ENCODE data around the gene CFH.
"Not testable (repeated sequence)": the region's sequence is repeated elsewhere in the genome, so short reads cannot be mapped to it uniquely, and the experiment has no call there.

Gene CFH

DNA sequence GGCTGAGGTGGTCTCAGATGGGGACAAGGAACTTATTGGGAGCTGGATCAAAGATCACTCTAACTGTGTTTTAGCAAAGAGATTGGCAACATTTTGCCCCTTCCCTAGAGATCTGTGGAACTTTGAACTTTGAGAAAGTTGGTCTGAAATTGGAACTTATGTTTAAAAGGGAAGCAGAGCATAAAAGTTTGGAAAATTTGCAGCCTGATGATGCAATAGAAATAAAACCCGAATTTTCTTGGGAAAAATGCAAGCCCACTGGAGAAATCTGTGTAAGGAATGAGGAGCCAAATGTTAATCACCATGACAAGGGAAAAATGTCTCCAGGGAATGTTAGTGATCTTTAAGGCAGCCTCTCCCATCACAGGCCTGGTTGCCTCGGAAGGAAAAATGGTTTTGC is 17.2 kb downstream of the CFH start:
- DNase-seq = no peak

DNA sequence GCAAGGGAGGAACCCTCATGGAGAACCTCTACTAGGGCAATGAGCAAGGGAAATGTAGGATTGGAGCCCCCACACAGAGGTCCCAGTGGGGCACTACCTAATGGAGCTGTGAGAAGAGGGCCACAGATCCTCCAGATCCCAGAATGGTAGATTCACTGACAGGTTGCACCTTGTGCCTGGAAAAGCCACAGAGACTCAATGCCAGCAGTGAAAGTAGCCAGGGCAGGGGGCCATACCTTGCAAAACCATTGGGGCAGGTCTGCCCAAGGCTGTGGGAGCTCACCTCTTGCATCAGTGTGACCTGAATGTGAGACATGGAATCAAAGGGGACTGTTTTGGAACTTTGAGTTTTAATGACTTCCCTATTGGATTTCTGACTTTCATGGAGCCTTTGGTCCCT is 17.9 kb downstream of the CFH start:
- no peak for DNase-seq

DNA sequence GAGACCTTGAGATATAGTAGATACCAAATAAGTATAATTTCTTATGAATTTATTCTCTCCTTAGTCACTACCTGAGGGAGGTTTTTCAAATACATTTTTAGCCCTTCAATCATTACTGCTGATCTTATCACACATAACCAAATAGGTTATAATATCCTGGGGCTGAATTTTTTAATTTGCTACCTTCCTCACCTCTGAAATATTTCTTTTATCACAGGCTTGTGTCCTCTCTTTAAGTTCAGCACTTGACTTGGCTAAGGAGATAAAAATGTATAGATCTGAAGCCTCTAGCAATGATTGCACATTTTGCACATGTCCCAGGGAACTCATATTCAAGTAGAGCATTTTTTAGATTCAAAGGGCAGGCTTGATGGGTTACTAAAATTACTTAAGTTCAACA is 23.1 kb downstream of the CFH start:
- DNase-seq = no peak

DNA sequence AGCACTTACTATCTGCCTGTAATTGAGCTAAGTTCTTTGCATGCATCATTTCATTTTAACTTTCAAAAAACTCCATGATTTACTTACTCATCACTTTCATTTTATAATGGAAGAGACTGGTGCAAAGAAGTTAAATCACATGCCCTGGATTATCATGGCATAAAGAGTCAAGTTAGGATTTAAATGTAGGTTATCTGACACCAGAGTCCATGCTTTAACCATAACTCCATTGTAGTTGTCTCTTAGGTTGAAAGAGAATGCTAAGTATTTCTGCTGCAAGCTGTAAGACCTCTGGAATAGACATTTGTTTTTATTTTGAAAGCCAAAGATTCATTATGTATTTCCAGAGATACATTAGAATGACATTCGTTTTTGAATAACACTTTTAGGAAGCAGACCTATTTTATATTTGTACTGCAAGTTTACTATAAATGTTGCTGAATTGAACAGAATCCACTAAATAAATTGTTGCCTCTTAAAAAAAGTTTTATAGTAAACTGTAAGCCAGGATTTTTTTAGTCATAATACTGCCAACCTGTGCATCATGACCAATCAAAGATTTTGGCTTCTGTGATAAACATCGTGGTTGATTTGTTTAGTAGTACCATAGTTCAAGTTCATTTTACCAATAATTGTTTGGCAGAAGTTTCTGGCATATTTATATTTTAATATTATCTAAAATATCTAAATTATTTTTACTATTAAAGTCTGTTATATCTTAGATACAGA is 26.1 kb downstream of the CFH start:
- no peak for DNase-seq

DNA sequence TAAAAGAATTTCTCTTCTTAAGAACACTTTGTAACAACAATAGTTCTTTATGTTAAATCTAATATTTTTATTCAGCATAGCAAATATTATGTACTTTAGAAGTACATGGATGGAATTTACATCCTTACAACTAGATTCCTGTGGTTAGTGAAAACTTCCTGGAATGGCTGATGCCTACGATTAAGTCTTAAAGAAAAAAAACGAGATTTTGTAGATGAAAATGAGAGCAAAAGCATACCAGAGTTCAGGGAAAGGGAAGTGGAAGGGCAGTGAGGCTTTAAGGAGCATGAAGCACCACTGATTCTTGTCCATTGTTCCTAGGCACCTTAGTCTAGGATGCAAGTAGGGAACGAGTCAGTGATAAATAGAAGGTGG is 26.7 kb downstream of the CFH start:
- no peak for DNase-seq

DNA sequence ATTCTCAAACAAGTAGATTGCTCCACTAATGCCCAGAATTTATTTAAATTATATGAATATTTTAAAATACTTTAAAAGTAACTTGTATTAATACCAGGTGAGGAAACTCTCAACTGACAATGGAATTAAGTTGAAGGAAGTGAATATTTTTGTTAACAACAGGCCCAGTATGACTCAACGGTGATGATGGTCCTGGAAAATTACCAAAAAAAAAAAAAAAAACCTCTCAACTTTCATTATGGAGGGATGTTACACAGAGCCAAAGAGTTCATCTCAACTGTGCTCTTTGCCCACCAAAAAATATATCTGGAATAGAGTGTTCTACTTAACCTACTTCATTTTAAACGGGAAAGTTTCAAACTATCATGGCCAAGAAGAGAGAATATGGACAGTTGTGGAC is 28.3 kb downstream of the CFH start:
- DNase-seq = no peak

DNA sequence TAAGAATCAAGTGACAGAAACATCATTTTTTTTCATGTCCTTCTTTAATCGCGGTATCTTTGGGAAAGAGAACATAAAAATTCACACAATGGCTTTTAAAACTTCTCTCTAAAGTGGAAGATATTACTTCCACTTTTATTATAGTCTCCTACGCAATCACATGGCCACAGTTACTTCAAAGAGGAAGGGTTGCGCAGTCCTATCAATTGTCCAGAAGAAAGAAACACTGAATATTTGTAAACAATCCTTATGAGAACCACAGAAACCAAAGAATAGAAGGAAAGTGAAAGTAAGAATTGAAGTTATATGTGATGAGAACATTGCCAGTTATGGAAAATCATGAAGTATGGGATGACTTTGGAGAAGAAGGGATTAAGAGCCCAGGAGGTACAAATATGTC is 32.6 kb downstream of the CFH start:
- DNase-seq = no peak

DNA sequence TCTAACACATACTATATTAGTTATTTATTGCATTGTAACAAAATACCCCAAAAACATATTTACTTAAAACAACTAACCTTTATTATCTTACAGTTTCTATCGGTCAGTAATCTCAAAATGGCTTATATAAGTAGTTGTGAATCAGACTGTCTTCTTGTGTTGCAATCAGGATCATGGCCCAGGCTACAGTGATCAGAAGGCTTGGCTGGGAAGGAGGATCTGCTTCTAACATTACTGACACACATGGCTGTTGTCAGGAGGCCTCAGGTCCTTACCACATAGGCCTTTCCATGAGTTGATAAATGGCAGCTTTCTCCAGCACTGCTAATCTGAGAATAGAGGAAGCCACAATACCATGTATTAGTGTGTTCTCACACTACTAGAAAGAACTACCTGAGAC is 33.7 kb downstream of the CFH start:
- DNase-seq = no peak

DNA sequence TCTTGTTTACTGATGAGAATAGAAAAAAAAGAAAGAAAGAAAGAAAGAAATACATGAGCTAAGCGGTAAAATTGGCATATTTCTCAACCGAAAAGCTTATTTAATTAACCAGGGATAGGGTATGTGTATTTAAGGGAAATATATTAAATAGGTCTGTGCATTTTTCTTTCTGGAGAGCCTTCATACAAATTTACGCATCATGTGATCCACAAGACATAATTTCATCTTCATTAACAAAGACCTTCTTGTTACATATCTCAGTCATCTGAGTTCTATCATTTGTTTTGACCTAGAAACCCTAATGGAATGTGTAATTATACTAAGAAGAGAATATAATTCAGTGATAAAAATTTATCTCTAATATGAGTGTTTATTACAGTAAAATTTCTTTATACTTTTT is 37.2 kb downstream of the CFH start:
- DNase-seq = no peak

DNA sequence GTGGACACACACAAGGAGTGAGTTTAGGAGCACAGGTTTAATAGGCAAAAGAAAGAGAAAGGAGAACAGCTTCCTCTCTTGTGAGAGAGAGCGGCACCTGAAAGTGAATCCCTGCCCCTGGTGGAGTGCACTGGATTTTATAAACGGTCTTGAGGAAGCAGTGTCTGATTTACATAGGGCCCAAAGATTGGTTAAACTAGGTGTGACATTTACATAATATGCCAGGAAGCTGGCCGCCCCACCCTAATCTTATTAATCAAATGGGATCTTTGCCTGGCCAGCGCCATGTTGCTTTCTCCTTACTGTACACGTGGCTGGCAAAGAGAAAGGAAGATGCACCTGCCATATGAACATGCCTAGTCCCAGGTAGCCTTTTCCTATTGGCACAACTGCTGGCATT is 38.7 kb downstream of the CFH start:
- DNase-seq = no peak

DNA sequence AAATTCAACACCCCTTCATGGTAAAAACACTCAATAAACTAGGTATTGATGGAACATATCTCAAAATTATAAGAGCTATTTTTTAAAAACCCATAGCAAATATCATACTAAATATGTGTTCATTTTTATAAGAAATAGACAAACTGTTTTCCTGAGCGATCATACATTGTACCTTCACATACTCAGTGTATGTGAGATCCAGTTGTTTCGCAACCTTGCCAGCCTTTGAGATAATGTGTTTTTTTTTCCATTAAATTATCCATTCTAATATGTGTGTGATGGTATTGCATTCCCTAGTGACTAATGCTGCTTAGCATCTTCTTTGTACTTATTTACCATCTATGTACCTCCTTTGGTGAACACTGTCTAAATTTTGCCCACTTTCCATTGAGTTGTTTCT is 47.1 kb downstream of the CFH start:
- DNase-seq = no peak

DNA sequence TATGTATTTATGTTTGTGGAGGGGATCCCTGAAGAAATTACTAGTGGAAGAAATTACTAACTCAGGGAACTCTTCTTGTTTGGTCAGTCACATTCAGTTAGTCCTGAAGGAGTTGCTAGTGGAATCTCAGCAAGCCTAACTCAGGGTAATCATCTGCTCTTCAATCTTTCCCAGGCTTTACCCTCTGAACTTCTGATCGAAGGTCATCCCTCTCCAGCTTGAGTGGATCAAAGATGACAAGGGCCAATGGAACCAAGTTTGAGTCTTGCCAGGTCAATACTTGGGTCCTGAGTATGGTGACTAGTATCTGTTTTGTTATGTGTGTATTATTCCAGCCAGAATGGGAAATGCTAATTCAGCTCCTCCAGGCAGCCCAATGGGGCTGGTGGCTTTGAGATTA is 49.3 kb downstream of the CFH start:
- no peak for DNase-seq

DNA sequence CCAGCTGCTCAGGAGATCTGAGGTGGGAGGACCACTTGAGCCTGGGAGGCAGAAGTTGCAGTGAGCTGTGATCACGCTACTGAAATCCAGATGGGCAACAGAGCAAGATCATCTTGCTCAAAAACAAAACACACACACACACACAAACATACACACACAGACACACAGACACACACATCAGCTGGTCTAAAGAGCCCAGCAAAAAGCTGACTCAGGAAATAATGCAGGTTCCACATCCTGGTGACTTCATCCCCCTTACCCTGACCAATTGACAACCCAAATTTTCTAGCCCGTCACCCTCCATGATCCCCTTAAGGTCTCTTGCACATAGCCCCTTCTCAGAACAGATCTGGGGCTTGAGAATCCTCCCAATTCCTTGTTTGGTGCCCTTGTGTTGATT is 58.0 kb downstream of the CFH start:
- not testable (repeated sequence) for DNase-seq

DNA sequence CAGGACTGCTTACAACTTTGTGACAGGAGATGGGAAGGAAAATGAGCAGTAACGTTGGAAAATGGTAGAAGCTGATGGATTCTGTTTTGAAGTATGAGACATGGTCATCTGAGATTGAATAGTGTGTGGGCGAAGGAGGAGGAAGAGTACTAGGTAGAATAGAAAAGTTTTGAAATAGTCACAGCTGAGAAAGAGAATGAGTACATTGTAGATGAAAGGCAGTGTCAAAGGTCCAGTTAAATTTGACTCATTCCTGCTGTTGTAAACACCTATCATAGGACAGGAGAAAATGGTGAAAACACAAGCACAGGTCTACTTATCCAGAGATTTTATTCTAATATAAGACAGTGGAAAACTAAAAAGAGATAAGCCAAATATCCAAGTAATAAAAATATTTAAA is 66.0 kb downstream of the CFH start:
- no peak for DNase-seq

DNA sequence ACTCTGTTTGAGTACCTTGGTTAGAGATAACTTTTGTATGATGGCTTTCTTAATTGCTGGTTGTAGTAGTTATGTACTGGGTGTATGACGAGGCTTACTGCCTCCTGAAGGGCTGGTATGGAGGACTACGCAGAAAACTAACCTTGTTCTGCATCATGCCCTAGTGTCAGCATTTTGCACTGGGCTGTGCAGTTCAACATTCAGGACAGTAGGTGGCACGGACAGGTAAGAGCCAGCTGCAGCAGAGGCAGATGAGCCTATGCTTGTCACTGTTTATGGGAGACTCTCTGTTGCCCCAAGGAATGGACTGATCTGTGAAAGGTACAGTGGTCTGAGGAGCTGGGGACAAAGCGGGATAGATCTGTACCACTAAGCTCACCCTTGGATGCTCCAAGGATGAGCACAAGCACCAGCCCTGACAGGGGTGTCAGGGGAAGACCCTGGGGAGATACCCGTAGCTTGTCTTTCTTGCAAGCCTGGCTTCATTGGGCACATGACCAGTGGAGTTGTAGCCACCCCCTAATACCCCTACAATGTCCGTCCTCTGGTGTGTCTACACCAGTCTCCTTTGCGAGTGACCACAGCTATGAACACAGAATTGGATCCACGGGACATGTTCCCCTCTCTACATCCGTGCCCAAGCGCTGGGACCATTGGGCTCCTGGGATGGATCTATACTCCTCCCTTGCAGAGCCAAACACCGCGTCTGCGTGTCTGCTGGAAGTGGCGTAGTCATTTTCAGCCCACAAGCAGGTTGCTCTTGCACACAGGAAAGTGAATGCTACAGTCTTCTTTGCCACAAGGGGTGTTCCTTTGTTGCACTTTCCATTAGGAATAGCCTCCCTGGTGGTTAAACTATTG is 71.7 kb downstream of the CFH start:
- no peak for DNase-seq

DNA sequence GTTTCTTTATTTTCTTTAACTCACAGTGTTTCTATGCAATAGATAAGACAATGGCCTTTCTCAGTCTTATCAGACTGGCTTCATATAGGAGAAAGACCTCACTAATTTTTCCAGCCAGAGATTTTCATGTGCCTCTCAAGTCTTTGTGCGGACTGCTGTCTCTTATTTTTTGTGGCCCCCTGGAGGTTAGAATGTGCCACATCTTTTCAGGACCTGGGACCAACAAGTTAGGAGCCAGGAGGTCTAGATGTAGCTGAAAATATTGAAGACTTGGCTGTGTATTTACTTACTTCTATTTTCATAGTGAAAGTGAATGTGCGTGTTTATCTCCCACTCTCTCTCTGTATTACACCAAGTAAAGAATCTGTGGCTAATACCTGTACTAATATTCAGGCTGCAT is 80.7 kb downstream of the CFH start:
- no peak for DNase-seq

DNA sequence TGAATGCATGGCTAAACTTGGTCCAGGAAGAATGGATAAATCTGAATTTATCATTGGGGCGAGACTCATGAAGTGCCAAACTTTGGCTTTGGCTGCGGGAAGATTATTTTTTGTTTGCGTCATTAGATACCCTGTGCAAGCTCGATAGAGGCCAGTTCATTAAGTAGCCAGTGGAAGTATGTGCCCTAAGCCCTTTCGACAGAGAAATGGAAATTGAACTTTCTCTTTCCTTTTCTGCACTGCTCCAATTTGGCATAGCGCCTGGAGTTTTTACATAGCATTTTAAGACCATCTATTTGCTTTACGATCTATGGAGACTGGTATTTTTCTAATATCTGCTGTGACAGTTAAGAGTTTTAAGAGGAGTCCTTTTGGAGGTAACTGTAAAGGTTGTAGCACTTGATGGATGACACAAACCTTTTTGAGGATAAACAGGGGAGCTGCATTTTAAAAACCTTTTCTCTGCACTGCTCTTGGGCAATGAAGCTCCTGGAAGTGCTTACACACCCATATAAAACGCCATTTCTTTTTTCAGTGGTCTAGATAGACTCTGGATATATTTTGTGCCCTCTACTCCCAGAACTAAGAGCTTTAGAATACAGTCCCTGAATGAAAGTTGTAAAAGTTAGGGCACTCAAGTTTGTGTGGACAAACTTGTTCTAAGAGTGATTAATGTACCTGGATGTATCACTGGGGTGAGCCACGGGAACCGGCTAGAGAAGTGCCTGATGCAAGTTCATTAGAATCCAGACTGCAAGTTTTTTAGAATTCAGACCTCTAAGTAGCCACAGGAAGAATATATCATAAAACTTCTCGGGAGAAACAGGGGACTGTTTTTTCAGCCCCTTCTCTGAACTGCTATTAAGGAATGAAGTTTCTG is 81.5 kb downstream of the CFH start:
- no peak for DNase-seq

DNA sequence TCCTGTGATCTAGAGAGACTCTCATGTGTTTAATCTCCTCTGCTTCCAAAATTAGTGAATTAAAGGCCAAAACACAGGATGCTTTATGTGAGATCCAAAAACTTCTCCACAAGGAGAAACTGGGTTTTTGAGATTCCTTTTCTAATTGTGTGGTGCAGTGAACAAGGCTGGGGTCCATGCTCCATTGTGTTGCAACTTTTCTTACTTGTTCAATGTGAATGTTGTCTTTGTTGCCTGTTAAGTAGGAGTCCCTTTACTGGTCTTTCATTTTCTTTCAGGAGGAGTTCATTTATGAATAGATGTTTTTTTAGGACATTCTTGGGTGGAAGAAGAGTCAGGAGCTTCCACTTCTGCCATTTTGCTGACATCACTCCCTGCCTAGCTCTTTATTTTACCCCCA is 82.2 kb downstream of the CFH start:
- DNase-seq = no peak

DNA sequence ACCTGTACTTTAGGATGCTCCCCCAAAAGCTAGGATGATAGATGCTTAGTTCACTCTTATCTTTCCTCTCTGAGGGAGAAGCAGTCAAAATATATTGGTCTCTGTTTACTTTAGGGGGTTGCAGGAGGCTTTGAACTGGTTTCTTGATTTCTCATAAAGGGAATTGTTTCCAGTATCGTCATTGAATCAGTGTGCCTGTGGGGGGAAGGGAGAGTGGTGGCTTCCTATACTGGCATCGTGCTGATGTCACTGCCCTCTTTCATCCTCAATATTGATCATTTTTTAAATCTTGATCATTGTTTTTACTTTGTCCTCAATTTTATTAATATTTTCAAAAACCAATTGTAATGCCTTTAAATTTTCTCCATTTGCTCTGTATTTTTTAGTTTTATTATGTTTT is 82.6 kb downstream of the CFH start:
- no peak for DNase-seq

DNA sequence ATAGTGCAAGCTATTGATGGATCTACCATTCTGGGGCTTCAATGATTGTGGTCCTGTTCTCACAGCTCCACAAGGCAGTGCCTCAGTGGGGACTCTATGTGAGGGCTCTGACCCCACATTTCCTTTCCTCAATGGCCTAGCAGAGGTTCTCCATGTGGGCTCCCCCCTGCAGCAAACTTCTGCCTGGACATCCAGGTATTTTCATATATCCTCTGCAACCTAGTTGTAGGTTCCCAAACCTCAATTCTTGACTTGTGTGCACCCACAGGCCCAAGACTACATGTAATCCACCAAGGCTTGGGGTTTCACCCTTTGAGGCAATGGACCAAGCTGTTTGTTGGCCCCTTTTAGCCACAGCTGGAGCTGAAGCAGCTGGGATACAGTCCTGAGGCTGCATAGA is 86.9 kb downstream of the CFH start:
- DNase-seq = no peak

DNA sequence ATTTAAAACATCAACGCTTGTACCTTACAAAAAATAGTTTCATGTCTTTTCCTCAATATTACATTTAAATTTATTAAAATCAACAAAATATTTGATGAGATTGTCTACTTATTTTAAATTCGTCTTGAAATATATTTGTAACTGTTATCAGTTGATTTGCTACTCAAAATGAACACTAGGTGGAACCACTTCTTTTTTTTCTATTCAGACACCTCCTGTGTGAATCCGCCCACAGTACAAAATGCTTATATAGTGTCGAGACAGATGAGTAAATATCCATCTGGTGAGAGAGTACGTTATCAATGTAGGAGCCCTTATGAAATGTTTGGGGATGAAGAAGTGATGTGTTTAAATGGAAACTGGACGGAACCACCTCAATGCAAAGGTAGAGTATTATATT is 91.4 kb downstream of the CFH start:
- DNase-seq = peak; percentile 18

DNA sequence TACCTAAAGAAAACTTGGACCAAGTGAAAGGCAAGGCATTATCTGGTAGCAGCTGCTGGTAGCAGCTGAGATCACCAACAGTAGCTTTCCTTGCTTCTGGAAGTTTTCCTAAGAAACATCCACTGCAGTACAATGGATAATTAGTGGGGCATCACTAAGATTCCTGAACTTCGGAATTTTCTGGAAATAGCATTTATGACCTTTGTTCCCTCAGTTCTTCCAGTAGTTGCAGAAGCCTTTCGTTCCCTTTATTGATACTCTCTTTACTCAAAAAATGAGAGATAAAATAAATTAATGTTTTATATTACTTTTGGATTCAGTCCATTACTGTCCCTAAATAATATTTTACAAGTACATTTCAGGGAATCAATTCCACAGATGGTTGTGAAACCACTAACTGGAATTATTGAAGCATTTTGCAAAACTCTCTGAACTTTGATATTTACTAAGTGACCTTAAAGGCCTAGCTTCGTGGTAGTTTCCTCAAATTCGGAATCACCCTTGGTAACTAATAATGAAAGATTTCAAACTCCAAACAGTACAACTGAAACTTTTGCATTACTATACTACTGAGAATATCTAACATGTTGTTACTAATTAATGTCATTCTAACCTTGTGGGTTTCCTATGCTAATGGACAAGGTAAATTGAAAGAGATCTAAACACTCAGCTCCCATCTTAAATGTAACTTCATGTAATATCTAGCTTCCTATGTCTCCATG is 113.3 kb downstream of the CFH start:
- not testable (repeated sequence) for DNase-seq

DNA sequence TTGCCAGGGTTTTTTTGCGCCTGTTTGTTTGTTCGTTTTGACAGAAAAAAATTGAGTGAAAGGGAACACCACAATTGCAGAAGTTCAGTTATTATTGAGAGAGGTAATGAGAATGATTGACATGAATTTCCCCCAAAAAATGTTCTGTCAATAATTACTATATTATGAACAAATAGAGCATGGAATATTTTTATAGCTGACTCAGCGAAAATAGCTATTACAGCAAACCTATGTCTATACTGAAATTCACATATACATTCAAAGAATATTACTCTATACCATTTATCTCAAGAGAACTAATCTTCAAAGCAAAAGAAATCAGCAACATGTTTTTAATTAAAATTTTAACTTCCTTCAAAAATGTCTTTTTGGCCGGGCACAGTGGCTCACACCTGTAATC is 118.0 kb downstream of the CFH start:
- not testable (repeated sequence) for DNase-seq

All from NCI-H524 treated with DMSO at 0.1 percent for 48 hours (cell line).